BJ (cell line): ENCODE results near the gene SORCS2. TPM values are rescaled to one million over a fixed set of nuclear protein-coding genes. Genes with fewer than 3 reads are reported as not detected.

Experiments used
- CTCF ChIA-PET: fragments of 350-600 bp; formaldehyde crosslinking; extraction: SDS; loops from one replicate; lab custom pipeline; 2021; ENCODE audit warnings: antibody characterized with exemption, inconsistent platforms; lab: Yijun Ruan, JAX
- POLR2A ChIA-PET: fragments of 300-600 bp; sonication (Branson Sonifier 250); formaldehyde crosslinking; extraction: SDS; loops from one replicate; lab custom pipeline; 2021; ENCODE audit warnings: antibody characterized with exemption; lab: Charles Lee
- DNase-seq: peaks from one replicate; pipeline ENCODE4 v3.0.0-alpha.2; 2011; ENCODE audit warnings: low read depth
- H3K27me3 ChIP-seq: 2 replicates; pipeline ENCODE4 v1.6.0; 2011; ENCODE audit warnings: low read length; ENCODE audit not compliant: control insufficient read depth, insufficient read depth
- H3K36me3 ChIP-seq: 2 replicates; pipeline ENCODE4 v1.5.1; 2011; ENCODE audit warnings: low read length; ENCODE audit not compliant: control insufficient read depth, insufficient read depth
- H3K4me3 ChIP-seq: 2 replicates; pipeline ENCODE4 v1.5.1; 2011; ENCODE audit warnings: low read depth, mild to moderate bottlenecking, control low read depth, low read length
- CTCF ChIP-seq: IDR thresholded peaks from 2 replicates; pipeline ENCODE4 v1.5.1; 2011; ENCODE audit warnings: low read depth, mild to moderate bottlenecking, control low read depth, inconsistent platforms, low read length, moderate library complexity; ENCODE audit not compliant: insufficient read depth
- polyA plus RNA-seq: library from polyadenylated mRNA; depleted of rRNA; stranded (reverse); fragments of >200 nt; gene quantifications from 2 replicates; pipeline ENCODE4 v1.2.3, GENCODE V29; 2011

SORCS2 gene
- polyA plus RNA-seq, 1 experiment: 0.63 TPM

- POLR2A ChIA-PET: no interaction called here
- no peak for TF ChIP-seq CTCF
- DNase-seq: no peak
- H3K36me3 ChIP-seq: no peaks in the 10 kb centered on the region; the same call in 1 of the 2 replicates
- CTCF ChIA-PET: interaction anchor here (1.9 kb wide), 1 partner anchor 23 kb away, joined by 5 read pairs; no protein-coding TSS in a partner anchor
- no peak overlapping the region for H3K4me3 ChIP-seq
- no peaks in the 10 kb centered on the region for H3K27me3 ChIP-seq
These were observed 550.5 kb downstream of the SORCS2 start for GRCh38 chr4:7742807-7743280.

- H3K27me3 ChIP-seq: no peaks in the 10 kb centered on the region
- DNase-seq: no peak
- POLR2A ChIA-PET: no interaction called here
- no peaks in the 10 kb centered on the region; the same call in 1 of the 2 replicates for H3K36me3 ChIP-seq
- no peak overlapping the region for H3K4me3 ChIP-seq
- TF ChIP-seq CTCF: no peak
- CTCF ChIA-PET: interaction anchor here (0.6 to 1.2 kb wide), 3 partner anchors 8 to 438 kb away, joined by 3 to 4 read pairs (median 3); no protein-coding TSS in a partner anchor
These were observed 551.9 kb downstream of the SORCS2 start for GRCh38 chr4:7744142-7744804.

GRCh38 chr4:7745301-7745885 is 553.1 kb downstream of the SORCS2 start:
- no peaks in the 10 kb centered on the region; the same call in 1 of the 2 replicates for H3K36me3 ChIP-seq
- H3K4me3 ChIP-seq: no peak overlapping the region
- no peak for TF ChIP-seq CTCF

GRCh38 chr4:7746351-7747061 is 554.2 kb downstream of the SORCS2 start:
- Histone ChIP-seq H3K36me3 (no peaks in the 10 kb centered on the region; the same call in 1 of the 2 replicates), H3K4me3 (no peak overlapping the region), H3K27me3 (no peaks in the 10 kb centered on the region)
- ChIA-PET POLR2A (no interaction called here), CTCF (interaction anchor here (1.5 kb wide), 1 partner anchor 15 kb away, joined by 3 read pairs; no protein-coding TSS in a partner anchor)
- TF ChIP-seq CTCF: no peak
- no peak for DNase-seq

More at GRCh38 chr4:7745301-7745885, 553.1 kb downstream of the SORCS2 start:
- CTCF ChIA-PET: interaction anchor here (0.7 kb wide), 1 partner anchor 34 kb away, joined by 5 read pairs; no protein-coding TSS in a partner anchor
- POLR2A ChIA-PET: no interaction called here
- no peaks in the 10 kb centered on the region for H3K27me3 ChIP-seq
- no peak for DNase-seq

GRCh38 chr4:7747062-7747385 is 554.7 kb downstream of the SORCS2 start:
- POLR2A ChIA-PET: no interaction called here
- H3K36me3 ChIP-seq: no peaks in the 10 kb centered on the region; the same call in 1 of the 2 replicates
- no peak for DNase-seq
- no peak overlapping the region for H3K4me3 ChIP-seq
- CTCF ChIA-PET: interaction anchor here (1.5 kb wide), 1 partner anchor 15 kb away, joined by 3 read pairs; no protein-coding TSS in a partner anchor
- no peak for TF ChIP-seq CTCF
- H3K27me3 ChIP-seq: no peaks in the 10 kb centered on the region
